ENCODE data around the gene BEST4.

DNA sequence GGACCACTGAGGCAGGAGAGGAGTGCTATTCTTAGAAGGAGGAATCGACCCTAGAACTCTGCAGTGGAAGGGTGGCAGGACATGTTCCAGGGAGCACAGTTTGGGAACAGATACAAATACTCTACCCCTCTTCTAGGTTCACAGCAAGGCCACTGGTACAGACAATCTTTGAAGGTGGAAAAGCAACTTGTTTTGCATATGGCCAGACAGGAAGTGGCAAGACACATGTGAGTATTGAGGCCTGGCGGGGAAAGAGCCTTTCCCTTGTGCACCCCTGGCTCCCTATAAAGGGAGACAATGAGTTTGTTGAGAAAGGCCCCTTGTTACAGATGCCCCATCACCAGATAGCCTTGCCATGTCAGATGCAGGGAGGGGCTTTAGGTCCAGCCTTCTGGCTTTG, 30.6 kb downstream of the BEST4 start:
- TF ChIP-seq POLR2A (IDR thresholded peaks at IDR 0.05), result no peak
- TF ChIP-seq, protein P1, sequence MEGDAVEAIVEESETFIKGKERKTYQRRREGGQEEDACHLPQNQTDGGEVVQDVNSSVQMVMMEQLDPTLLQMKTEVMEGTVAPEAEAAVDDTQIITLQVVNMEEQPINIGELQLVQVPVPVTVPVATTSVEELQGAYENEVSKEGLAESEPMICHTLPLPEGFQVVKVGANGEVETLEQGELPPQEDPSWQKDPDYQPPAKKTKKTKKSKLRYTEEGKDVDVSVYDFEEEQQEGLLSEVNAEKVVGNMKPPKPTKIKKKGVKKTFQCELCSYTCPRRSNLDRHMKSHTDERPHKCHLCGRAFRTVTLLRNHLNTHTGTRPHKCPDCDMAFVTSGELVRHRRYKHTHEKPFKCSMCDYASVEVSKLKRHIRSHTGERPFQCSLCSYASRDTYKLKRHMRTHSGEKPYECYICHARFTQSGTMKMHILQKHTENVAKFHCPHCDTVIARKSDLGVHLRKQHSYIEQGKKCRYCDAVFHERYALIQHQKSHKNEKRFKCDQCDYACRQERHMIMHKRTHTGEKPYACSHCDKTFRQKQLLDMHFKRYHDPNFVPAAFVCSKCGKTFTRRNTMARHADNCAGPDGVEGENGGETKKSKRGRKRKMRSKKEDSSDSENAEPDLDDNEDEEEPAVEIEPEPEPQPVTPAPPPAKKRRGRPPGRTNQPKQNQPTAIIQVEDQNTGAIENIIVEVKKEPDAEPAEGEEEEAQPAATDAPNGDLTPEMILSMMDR (IDR thresholded peaks at IDR 0.05 in 8 of 11, conservative IDR thresholded peaks at IDR 0.05 in 3 of 11), result no peak

Measured in spleen (tissue), 7 donors.